Heart left ventricle (tissue), 13 donors: ENCODE results near the gene PDXK.

Source experiments
- CTCF ChIP-seq, 12 donors: fragments of 200-600 bp; sonication (generic) in 4 of 12; IDR thresholded peaks; one replicate each; pipeline versions ENCODE4 v1.5.0 to v1.8.0; 2018 to 2022; ENCODE audit warnings: antibody characterized with exemption in 12 of 12, mild to moderate bottlenecking in 5 of 12
- POLR2A ChIP-seq, 2 donors: fragments of 450-650 bp; IDR thresholded peaks; one replicate each; pipeline ENCODE4 v1.6.1; 2017; ENCODE audit warnings: antibody characterized with exemption in 2 of 2, mild to moderate bottlenecking in 2 of 2, moderate library complexity in 2 of 2
- donor health status: ischemic (EF 13 %, LVEDD 7.1; RV severe dilation, severe dysfunction).
- donor health status: DM: no; HTN: yes; CAD: no.
- donor health status: DM: no; HTN: no; CAD: no.
- donor health status: ischemic (EF 25% LVEDD 6.9; RV normal size, moderate dysfunction).
- donor health status: ischemic (EF 25% LVEDD 5.7; RV mildly dilated, moderate dysfunction).
- donor health status: ischemic (EF 35%, LVEDD 5.7; RV mildly dilated, moderate dysfunction).
- donor health status: nonischemic (EF 11% LVEDD 7.7; RV severe dilation, severe dysfunction).
- donor health status: DM: yes; HTN: yes; CAD: no.
- donor health status: PGD.
- donor health status: ischemic (EF 29% LVEDD 5.4; RV normal size, mild dysfunction).
- donor health status: nonischemic (EF 23%, LVEDD 6.1; RV moderate dilation, normal function).

DNA sequence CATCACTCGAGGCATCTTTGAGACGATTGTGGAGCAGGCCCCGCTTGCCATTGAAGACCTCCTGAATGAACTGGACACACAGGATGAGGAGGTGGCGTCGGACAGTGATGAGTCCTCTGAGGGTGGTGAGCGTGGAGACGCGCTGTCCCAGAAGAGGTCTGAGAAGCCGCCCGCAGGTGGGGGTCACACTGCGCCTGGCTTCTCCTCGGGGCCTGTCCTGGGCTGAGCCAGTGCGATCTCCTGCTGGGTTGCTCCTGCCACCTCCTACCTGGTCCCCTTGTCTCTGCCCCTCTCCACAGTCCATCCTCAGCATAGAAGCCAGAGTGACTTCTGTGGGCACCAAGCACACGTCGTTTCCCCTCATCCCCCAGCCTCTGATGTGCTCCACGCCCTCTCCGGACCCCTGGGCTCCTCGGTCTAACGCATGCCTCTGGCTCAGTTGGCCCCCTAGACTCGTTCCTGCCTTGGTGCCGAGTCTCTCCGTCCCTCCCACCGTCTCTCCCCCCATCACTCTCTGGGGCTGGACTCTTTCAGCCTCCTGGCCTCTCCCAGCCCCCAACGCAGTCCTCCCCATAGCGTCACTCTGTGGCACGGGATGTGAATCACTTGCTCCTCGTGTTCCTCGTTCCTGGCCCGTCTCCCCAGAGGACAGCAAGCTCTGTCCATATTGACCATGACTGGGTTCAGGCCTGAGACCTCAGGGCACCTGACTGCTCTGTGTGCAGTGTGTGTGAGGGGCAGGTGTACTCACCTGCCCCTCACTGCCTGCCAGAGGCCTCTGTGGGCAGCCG is 79.2 kb downstream of the PDXK start:
- no peak for TF ChIP-seq CTCF (IDR thresholded peaks at IDR 0.05)
- TF ChIP-seq POLR2A (IDR thresholded peaks at IDR 0.05) = no peak
